Midbrain (tissue), 1 donor: ENCODE measurements around the gene SLC13A4.
"Not testable (repeated sequence)": the region's sequence is repeated elsewhere in the genome, so short reads cannot be mapped to it uniquely, and the experiment has no call there.

Source experiments
- DNase-seq: peaks from one replicate; lab custom pipeline; 2025; lab: John Stamatoyannopoulos, UW

SLC13A4 gene

DNA sequence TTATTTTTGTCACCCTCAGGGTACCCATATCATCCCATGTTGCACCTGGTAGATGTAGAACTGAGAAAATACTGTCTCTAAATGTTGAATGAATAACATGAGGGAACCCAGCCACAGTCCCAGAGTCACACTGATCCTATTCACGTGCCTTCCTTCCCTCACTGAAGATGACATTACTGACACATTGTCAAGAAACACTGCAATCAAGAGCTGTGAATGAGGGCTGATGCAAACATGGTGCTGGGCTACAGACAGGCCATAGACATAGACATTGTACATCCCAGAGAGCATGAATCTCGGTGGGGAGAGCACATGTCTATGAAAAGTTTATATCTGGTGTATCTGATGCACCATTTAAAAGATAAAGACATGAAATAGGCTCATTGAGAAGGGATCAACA, 9.8 kb downstream of the SLC13A4 start:
- DNase-seq: no peak

DNA sequence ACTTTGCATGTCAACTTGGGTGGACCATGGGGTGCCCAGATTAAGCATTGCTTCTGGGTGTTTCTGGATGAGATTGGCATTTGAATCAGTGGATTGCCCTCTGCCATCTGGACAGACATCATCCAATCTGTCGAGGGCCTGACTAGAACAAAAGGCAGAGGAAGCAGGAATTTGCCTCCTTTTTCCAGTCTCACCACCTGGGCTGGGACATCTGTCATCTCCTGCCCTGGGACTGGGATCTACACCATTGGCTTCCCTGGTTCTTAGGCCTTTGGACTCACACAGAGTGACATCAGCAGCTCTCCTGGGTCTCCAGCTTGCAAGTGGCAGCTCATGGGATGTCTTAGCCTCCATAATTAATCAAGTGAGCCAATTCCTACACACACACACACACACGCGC, 10.3 kb downstream of the SLC13A4 start:
- DNase-seq: no peak

DNA sequence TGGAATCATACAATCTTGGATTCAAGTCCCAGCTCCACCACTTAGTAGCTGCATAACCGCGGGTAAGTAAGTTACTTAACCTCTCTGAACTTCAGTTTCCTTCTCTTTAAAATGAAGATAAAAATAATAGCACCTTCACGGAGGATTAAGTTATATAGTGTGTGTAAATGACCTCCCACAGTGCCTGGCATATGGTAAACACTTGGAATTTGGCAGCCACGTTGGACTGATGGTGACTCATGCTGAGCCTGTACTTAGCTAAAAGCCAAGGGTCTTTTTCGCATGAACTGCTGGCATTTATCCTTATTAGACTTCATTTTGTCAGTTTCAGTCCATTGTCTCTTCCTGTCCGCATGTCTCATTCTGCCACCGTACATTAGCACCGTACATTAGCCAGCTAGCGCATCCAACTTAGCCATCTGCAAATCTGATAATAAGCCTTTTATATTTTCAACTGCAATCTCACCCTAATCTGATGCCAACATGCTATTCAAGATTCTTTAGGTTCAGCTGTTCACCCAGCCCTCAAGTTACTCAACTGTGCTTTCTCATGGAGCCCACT, 11.2 kb downstream of the SLC13A4 start:
- DNase-seq: no peak

GRCh38 chr7:135715673-135716072, 12.3 kb downstream of the SLC13A4 start:
- no peak for DNase-seq

GRCh38 chr7:135715055-135715522, 12.9 kb downstream of the SLC13A4 start:
- no peak for DNase-seq

DNA sequence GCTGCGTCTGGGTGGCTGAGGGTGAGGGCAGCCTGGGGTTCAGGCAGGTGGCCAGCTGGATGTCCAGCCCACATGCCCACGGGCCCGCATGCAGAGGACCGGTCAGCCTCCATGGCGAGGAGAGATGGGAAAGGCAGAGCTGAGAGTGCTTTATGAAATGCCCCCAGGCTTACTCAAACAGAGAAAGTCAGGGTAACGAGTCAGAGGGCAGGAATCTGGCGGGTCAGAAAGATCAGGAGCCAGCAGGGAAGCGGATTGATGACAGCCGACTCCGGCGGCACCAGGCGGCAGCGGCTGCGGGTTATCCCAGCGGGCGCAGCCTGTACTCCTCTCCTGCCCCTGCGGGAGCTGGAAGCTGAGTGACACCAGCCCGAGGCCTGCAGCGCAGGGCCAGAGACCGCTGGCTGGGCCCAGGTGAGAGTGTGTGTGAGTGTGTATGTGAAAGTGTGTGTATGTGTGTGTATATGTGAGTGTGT, 13.4 kb downstream of the SLC13A4 start:
- DNase-seq: no peak

DNA sequence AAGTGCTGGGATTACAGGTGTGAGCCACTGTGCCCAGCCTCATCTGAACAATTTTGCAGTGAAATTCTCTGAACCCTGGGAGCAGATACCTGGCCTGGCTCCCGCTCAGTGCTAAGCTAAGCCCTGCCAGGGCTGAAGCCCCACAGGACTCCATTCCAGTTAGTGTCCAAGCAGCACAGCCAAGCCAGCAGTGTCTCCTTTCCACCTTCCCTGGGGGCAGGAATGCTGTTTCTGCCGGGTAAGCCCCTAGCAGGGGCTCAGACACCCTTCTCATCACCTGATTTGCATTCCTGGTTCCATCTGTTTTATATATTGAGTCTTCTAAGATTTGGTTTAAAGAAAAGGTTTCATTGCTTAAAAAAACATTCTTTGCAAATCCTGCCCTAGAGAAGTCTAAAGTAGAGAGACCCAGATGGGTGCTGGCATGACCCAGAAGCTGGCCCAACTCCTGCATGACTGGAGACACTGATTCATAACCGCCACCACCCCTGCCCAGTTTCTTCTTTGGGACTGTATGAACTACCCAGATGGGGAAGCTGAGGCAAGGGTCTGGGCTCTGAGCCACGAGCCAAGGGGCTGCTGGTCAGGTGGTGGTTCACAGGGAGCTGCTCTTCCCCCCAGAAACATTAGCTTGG, 14.0 kb downstream of the SLC13A4 start:
- no peak for DNase-seq

DNA sequence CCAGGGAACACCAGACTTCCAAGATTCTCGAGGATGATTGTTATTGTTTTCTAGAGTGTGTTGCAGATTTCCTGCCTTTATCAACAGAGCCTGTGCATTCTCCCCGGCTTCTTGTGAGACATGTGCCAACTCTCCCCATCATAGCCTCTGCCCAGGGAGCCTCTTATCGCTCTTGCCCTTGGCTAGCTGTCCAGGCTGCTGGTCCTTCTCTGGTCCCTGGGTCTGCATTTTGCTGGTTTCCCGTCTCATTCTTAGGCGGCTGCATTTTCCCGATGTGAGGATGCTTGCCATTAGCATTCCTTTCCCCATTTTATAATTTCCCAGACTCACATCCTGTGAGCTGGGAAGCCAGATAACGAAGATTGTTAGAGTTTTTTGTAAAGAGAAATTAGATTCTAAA, 15.2 kb downstream of the SLC13A4 start:
- DNase-seq: no peak

DNA sequence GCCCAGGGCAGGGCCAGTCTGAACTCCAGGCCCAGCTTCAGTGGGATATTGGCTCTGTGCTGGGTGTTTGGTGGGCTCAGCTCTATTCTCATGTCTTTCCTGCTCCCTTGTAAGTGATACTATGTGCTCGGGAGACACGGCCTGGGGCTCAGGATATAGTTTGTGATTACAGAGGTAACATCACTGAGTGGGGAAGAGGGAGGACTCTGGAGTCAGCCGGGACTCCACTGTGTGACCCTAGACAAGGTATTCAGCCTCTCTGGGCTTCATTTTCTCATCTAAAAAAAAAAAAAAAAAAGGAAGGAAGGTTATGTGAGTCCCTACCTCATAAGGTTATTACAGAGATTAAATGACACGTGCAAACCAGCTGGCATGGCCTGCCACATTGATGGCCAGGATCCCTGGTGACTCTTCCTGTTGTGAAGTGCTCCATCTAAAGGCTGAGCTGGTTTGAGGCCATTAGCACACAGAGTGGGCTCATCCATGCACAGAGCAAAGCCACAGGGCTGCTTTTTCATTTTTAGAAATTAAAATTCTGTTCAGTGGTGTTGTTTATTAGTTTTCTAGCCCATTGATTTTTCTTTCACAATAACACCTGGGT, 15.7 kb downstream of the SLC13A4 start:
- DNase-seq: no peak

- no peak for DNase-seq
Measured at GRCh38 chr7:135711139-135711469, 16.9 kb downstream of the SLC13A4 start.

- no peak for DNase-seq
Measured at GRCh38 chr7:135710417-135711138, 17.4 kb downstream of the SLC13A4 start.

- no peak for DNase-seq
Measured at GRCh38 chr7:135709508-135709907, 18.5 kb downstream of the SLC13A4 start.

DNA sequence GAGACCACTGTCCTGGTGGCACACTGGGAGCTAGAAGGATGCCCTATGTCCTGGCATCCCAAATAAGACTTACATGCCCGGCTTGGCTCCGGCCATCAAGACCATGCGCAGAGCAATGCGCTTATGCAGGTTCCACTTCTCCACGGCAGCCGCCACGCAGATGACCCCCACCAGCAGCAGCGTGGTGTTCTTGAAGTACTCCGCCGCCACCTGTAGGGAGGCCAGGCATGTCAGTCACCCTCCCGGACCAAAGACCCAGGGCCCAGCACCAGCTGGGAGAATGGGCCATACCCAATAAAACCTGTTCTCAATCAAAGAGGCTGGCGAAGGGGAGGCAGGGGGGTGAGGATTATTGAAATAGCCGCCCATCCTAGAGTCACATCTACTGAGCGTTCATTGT, 19.9 kb downstream of the SLC13A4 start:
- no peak for DNase-seq

DNA sequence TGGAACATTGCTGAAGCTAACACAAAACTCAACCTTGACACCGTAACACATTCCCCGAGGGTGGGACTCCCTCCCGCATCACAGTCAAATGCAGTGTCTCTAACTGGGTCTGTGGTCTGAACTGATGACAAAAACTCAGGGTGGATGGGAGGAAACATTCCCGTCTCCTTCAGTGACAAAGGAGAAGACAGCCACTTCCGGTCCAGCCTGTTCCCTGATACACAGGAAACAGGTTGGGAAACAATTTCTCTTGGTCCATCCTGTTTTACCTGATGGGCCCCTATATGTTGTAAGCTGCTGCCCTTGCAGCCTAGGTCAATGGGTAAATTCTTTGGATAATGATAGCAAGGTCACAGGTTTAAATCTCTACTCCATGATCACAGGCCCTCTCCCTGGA, 20.4 kb downstream of the SLC13A4 start:
- DNase-seq: no peak

DNA sequence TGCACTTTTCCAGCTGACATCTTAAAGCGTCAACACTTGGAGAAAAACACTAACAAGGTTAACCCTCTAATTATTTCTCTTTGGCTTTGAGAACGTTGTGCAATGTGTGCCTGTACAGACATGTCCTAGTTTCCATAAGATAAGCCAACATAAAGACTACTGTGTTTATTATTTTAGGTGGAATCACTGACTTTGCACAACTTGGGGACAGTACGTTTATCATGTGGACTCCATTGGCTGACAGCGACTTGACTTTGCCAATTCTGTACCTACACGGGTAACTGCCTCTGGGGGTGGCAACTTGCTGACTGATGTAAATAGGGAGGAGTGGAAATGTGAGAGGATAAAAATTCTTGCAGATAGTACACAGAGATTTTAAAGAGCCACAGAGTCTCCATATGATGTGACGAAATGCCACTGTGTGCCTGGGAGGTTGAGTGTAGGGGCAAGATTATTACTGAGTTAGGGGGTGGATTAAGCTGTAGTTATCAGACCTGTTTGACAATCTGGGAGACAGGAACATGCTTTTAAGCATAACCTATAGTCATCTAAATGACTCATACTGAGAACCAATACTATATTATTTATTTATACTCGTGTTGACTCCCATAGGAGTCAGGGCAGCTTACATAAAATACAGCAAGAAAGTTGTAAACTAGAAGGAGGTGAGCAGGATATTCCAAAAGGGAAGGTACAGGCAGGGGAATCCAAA, 21.0 kb downstream of the SLC13A4 start:
- DNase-seq: no peak

GRCh38 chr7:135706038-135706742, 21.8 kb downstream of the SLC13A4 start:
- no peak for DNase-seq

GRCh38 chr7:135704698-135705097, 23.3 kb downstream of the SLC13A4 start:
- no peak for DNase-seq

DNA sequence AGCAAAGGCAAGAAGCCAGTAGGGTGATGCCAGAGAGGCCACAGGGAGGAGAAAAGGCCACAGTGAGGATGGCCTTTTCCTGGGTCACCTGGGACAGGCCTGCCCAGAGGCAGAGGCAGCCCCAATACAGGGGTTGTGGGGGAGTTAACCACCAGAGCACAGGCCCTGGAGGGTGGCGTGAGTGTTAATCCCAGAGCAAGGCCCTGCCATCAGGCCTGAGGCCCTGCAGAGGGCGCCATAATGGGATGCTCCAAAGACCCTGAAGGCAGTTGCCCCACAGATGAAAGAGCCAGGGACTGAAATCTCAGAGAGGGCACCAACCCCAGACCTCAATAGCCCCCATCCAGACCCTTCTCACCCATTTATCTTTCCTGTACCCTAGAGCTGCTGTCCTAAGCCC, 23.9 kb downstream of the SLC13A4 start:
- no peak for DNase-seq

DNA sequence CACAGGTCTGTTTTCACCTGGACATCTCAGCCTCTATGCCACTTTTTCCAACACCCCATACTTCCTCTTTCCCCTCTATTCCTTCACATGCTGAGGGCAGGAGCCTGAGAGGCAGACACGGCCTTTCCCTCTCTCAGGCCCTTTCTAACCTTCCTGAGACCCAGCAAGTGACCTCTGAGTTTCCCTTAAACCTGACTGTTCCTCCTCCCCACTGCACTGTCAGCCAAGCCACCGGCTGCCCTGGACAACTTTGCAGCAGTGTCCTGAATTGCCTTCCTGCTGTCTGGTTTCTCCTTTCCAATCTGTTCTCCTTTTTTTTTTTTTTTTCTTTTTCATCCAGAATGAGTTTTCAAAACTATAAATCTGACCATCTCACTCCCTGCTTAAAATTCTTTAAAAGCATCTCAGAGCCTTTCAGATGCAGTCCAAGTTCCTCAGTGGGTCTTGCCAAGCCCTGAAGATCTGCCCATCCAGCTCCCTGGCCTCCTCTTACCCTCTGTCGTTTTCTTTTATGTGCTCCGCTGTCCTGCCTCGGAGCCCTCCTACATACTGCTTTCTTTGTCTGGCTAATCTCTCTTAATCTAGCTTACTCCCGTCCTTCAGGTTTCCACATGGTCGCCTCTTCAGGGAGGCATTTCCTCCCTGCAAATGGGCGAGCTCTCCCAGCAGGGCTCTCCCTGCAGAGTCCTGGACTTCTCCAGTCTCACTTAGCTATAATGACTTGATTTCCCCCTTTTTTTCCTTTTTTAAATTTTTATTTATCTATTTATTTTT, 30.5 kb downstream of the SLC13A4 start:
- DNase-seq: no peak

- no peak for DNase-seq
Measured at GRCh38 chr7:135693558-135693957, 34.4 kb downstream of the SLC13A4 start.

GRCh38 chr7:135692606-135693005, 35.4 kb downstream of the SLC13A4 start:
- not testable (repeated sequence) for DNase-seq
